Stimulated activated CD8-positive, alpha-beta memory T cell treated with anti-CD3 and anti-CD28 coated beads, Interleukin-12 subunit alpha, Interleukin-12 subunit beta, amount 100 ng/mL, for 1 hour (primary cell): ENCODE measurements around the gene TMEM131.
A peak's percentile ranks its signal among the peaks of the same experiment; 100 is the strongest.

Experiments used
- DNase-seq: peaks from one replicate; pipeline ENCODE4 v3.0.0-alpha.2; 2020; ENCODE audit warnings: low read depth

The TMEM131 gene

GRCh38 chr2:98020516-98020915 lies 24.8 kb upstream of the TMEM131 start:
- no peak for DNase-seq

- no peak for DNase-seq
Observed at GRCh38 chr2:98016908-98017670, 21.3 kb upstream of the TMEM131 start.

DNA sequence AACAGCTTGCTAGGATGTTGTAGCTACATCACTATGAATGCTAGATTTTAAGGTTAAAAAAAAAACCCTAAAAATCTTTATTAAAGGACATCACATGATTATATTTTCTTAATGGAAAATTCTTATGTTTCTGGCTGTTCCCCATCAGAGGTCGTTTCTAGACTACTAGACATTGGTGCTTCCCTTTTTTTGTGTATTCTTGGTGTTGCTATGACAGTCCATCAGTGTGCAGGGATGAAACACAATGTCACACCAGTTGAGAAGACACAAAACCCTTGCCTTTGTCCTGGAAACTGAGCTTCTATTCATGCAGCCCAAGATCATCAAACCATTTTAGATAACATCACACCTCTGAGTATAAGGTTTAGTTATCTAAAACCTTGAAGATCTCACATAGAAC lies 19.9 kb upstream of the TMEM131 start:
- no peak for DNase-seq

- DNase-seq: no peak
Observed at GRCh38 chr2:98014379-98014778, 18.6 kb upstream of the TMEM131 start.

- DNase-seq: no peak
Observed at GRCh38 chr2:98013407-98014042, 17.8 kb upstream of the TMEM131 start.

GRCh38 chr2:98012561-98012991 lies 16.8 kb upstream of the TMEM131 start:
- DNase-seq: no peak

DNA sequence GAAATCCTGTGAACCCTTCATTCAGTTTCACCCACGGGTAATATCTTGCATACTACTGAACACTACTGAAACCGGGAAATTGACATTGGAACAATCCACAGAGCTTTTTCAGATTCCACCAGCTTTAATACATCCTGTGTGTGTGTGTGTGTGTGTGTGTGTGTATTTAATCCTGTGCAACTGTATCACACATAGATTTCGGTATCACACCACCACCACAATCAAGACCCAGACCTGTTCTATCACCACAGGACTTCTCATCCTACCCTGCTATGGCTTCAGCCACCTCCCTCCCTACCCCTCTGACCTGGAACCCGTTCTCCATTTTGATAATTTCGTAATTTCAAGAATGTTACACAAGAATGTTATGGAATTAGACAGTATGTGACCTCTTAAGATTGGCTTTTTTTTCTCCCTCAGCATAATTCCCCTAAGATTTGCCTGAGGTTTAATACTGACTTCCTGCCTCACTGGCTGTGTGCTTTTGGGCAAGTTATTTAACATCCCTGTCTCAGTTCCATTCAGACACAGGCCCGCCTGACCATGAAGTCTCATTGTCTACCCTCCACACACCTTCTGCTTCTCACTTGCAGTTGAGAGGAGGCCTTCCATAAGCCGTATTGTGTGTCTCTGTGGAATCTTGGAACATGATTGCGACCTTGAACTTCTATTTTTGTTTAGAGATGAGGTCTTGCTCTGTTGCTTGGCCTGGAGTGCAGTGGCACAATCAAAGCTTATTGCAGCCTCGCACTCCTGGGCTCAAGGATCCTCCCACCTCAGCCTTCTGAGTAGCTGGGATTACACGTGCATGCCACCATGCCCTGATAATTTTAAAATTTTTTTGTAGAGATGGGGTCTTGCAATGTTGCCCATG lies 14.4 kb upstream of the TMEM131 start:
- no peak for DNase-seq

DNA sequence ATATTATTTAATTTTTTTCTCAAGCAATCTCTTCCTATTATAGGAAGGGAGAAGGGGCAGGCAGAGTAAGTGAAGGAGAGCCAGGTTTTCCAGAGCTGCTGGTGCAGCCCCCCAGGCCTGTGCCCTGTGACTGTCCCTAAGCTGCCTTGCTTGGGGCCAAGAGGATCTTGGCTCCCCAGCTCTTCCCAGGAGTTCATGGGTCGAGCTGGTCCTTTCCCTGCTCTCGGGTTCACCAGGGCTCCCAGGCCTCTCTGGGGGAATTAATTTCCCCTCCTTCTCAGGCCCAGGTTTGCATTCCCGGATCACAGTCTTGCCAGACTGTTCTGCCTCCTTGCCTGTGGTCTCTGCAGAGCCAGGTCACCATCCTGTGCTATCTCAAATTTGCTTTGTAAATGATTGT lies 12.7 kb upstream of the TMEM131 start:
- no peak for DNase-seq

GRCh38 chr2:98006378-98006777 lies 10.6 kb upstream of the TMEM131 start:
- DNase-seq: no peak

GRCh38 chr2:98004613-98005012 lies 8.9 kb upstream of the TMEM131 start:
- no peak for DNase-seq

GRCh38 chr2:98004047-98004446 lies 8.3 kb upstream of the TMEM131 start:
- no peak for DNase-seq

DNA sequence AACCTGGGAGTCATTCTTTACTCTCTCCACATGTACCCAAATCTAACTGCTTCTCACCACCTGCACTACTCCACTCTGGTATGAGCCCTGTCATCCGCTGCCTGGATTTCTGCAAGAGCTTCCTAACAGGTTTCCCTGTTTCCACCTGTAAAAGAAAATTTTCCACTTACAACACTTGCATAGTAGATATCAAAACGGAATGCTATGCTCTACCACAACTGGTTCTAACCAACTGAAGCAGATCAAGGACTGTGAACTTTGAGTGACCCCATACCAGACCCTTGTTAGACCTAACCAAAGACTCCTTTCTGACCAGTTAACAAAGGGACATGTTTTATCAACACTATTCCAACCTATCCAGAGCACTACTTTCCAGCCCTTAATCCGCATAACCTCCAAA lies 3.8 kb upstream of the TMEM131 start:
- no peak for DNase-seq

DNA sequence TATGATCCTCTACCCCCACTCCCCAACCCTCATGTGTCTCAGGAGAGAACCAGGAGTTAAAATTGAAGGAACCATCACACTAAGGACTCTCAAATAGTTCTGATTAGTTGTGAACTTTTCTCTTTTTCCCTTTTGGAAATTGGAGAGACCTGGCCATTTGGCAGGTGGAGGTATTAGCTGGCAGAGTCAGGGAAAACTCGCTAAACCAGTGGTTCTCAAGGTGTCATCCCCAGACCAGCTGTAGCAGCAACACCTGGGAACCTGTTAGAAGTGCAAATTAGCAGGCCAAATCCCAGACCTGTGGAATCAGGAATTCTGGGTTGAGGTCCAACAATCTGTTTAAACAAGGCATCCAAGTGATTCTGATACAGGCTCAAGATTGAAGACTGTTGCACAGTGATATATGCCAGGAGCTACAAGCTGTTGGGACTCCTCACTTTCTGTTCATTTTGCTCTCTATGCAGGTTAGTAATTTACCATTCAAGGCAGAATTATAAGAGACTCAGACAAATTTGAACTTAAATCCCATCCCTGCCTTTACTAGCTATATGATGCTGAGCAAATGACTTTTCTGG lies 2.8 kb upstream of the TMEM131 start:
- DNase-seq: no peak

DNA sequence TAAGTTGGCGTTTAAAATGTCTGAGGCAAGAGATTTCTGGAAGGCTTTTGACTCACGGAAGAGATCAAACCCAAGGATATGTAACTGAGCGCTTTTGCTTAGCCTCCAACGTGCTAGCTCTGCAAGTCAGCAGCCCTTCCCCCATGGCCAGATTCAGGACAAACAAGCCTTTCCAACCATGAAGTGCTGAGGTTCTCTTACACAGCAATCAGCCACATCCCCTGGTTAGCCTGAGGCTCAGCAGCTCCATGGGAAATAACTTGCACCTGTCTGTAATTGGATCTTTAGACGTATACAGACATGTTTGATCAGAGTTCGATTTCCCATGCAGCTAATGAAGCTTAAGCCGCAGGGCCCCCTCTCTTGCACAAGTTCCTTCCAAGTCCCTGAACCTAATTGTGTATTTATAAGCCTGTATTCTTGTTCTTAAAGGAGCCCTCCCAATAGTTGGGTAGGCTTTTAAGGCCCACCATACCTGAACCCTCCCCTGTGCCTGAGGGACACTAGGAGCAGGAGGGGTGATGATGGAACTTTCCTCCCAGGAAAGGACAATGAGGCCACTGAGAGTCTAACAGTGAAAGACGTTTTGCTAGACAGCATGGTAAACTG lies 2.1 kb upstream of the TMEM131 start:
- no peak for DNase-seq

DNA sequence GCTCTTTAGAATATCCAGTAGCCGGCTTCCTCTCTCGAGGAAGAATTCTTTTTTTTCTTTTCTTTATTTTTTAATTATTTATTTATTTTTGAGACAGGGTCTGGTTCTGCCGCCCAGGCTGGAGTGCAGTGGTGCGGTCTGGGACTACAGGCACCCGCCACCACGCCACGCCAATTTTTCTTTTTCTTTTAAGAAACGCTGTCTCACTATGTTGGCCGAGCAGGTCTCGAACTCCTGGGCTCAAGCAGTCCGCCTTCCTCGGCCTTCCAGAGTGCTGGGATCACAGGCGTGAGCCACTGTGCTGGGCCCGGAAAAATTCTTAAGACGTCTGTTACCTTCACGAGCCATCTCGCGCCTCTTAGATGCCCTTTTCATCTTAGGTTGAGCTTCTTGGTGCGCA lies 931 bp upstream of the TMEM131 start:
- no peak for DNase-seq

GRCh38 chr2:97995026-97995733 lies 568 bp downstream of the TMEM131 start:
- DNase-seq: peak; percentile 3

DNA sequence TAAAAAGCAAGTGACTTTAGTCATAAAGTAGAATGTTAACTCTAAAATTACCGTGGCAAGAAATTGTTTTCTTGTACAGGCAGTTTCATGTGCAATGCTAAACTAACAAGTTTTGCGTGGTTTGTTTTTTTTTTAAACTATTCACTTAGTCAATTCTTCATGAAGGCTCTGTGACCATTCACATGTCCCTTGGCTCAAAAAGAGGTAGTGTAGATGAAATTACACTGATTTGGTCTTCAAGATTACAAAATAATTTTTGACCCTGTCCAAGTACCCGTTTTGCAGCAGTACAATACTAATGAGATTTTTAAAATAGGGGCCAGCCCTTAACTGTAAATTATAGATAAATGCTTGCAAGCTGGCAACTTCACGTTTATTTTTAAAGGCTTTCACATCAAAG lies 1.3 kb downstream of the TMEM131 start:
- DNase-seq: no peak

DNA sequence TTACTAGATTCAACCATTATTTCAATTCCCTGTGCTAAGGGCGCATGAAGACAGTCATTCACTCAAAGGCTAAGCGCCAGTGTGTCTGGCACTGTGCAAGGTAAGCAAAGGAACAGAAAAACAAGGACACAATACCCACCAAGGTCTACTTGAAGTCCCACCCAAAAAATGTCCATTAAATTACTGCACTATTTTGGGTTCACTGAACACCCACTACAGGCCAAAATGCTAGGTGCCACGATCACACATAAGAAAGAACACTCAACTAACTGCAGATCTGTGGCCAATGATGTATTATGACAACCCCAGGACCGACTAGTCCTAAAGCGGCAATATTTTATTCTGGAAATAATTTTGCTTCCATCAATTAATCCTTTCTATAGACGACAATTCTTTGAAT lies 1.8 kb downstream of the TMEM131 start:
- no peak for DNase-seq

DNA sequence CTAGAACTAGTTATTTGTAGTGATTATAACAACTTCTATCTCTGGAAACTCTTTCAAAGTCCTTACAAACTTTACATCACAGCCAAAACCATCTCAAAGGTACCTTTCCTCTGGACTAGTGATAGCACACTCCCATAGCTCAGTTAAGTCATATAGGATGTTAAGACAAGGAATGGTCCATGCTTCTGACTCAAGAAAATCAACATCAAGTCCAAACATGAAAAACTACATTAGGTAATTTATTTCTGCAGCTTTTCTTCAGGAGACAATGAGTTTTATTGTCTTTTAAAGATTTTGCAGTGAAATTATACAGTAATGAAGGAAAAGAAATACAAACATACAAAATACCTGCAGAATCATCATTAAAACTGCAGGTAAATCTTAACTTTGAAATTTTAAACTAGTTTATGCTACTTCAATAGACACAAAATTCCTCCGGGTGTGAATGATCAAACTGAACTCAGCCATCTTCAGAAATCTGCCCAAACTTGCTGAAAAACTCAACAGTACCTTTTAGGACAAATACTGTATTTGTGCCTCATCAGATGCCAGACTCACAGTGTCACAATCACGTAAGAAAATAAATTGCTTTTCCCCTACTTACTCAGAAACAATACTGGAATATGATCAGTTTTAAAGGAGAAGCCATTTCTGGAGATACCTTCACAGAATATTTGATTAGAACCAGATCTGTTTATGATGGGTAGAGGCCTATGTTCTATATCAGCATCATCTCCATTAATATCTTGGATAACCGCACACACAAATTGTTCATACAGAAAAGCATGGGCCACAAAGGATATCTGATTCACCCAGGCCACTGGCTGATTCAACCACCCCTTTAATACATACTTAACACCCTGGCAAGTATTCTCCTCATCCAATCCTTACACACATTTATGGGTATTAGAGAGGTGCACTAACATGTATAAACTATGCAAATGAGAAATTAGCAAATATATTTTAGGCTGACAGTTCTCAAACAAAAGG lies 2.6 kb downstream of the TMEM131 start:
- no peak for DNase-seq
